Neutrophil (primary cell): Measurements from ENCODE around the gene C19orf67.
"Not testable (repeated sequence)": the region's sequence is repeated elsewhere in the genome, so short reads cannot be mapped to it uniquely, and the experiment has no call there.

Experiments
- H3K27ac ChIP-seq: fragments of 200-600 bp; sonication (generic); 2 replicates; pipeline ENCODE4 v1.5.1; 2016; ENCODE audit warnings: mild to moderate bottlenecking, moderate library complexity
- H3K27me3 ChIP-seq: fragments of 200-600 bp; sonication (generic); 2 replicates; pipeline ENCODE4 v1.6.0; 2016; ENCODE audit warnings: mild to moderate bottlenecking
- H3K36me3 ChIP-seq: fragments of 200-600 bp; sonication (generic); 2 replicates; pipeline ENCODE4 v1.5.1; 2017
- H3K4me1 ChIP-seq, 2 experiments: fragments of 200-600 bp in 1 of 2; sonication (generic) in 1 of 2; 1 replicate in 1 of 2; 2 replicates in 1 of 2; pipeline versions ENCODE4 v1.5.1 to v1.6.1; 2013 to 2016; ENCODE audit warnings: low read depth in 1 of 2, low read length in 1 of 2, mild to moderate bottlenecking in 1 of 2, moderate library complexity in 1 of 2; ENCODE audit not compliant: control insufficient read depth in 1 of 2, insufficient read depth in 1 of 2
- H3K4me3 ChIP-seq, 2 experiments: fragments of 200-600 bp in 1 of 2; sonication (generic) in 1 of 2; 1 replicate in 1 of 2; 2 replicates in 1 of 2; pipeline ENCODE4 v1.5.1; 2013 to 2016; ENCODE audit warnings: low read depth in 1 of 2, low read length in 1 of 2, mild to moderate bottlenecking in 1 of 2, moderate library complexity in 1 of 2
- H3K9me3 ChIP-seq: fragments of 200-600 bp; sonication (generic); 2 replicates; pipeline ENCODE4 v1.5.1; 2016
- CTCF ChIP-seq: fragments of 200-600 bp; sonication (generic); IDR thresholded peaks from 2 replicates; pipeline ENCODE4 v1.5.1; 2016; ENCODE audit warnings: antibody characterized with exemption

Gene C19orf67

GRCh38 chr19:14054099-14054498 is 31.5 kb downstream of the C19orf67 start:
- H3K27me3 ChIP-seq: peaks cover 60% of the 10 kb centered on the region
- H3K9me3 ChIP-seq: no peaks in the 10 kb centered on the region
- H3K4me3 ChIP-seq: no peak overlapping the region
- H3K4me1 ChIP-seq: peaks cover 0 to 7% of the 10 kb centered on the region in 2 experiments
- no peak overlapping the region for H3K27ac ChIP-seq
- no peaks in the 10 kb centered on the region for H3K36me3 ChIP-seq
- no peak for TF ChIP-seq CTCF

GRCh38 chr19:14053500-14053899 is 32.1 kb downstream of the C19orf67 start:
- H3K4me1 ChIP-seq: peaks cover 0 to 3% of the 10 kb centered on the region in 2 experiments
- no peaks in the 10 kb centered on the region for H3K9me3 ChIP-seq
- no peak overlapping the region for H3K27ac ChIP-seq
- peaks cover 54% of the 10 kb centered on the region for H3K27me3 ChIP-seq
- H3K36me3 ChIP-seq: no peaks in the 10 kb centered on the region
- TF ChIP-seq CTCF: no peak
- no peak overlapping the region for H3K4me3 ChIP-seq

GRCh38 chr19:14053032-14053431 is 32.6 kb downstream of the C19orf67 start:
- H3K36me3 ChIP-seq: no peaks in the 10 kb centered on the region

GRCh38 chr19:14052470-14052869 is 33.1 kb downstream of the C19orf67 start:
- Histone ChIP-seq H3K9me3 (no peaks in the 10 kb centered on the region), H3K36me3 (no peaks in the 10 kb centered on the region), H3K4me1 (peaks cover 0 to 3% of the 10 kb centered on the region in 2 experiments), H3K4me3 (no peak overlapping the region), H3K27ac (no peak overlapping the region), H3K27me3 (peaks cover 44% of the 10 kb centered on the region)
- no peak for TF ChIP-seq CTCF

More at GRCh38 chr19:14053032-14053431, 32.6 kb downstream of the C19orf67 start:
- H3K9me3 ChIP-seq: no peaks in the 10 kb centered on the region
- H3K4me3 ChIP-seq: no peak overlapping the region
- H3K27me3 ChIP-seq: peaks cover 49% of the 10 kb centered on the region
- TF ChIP-seq CTCF: no peak
- no peak overlapping the region for H3K27ac ChIP-seq
- peaks cover 0 to 3% of the 10 kb centered on the region in 2 experiments for H3K4me1 ChIP-seq

- Histone ChIP-seq H3K4me3 (no peak overlapping the region), H3K9me3 (no peaks in the 10 kb centered on the region), H3K4me1 (no peaks in the 10 kb centered on the region), H3K27ac (no peak overlapping the region), H3K27me3 (peaks cover 39% of the 10 kb centered on the region), H3K36me3 (no peaks in the 10 kb centered on the region)
- no peak for TF ChIP-seq CTCF
Observed at GRCh38 chr19:14051980-14052379, 33.6 kb downstream of the C19orf67 start.

- H3K4me3 ChIP-seq, H3K36me3 ChIP-seq, H3K27ac ChIP-seq, H3K4me1 ChIP-seq, H3K9me3 ChIP-seq: not testable (repeated sequence)
- peaks cover 29% of the 10 kb centered on the region for H3K27me3 ChIP-seq
Observed at GRCh38 chr19:14050961-14051360, 34.6 kb downstream of the C19orf67 start.
